Suprapubic skin (tissue), 4 donors: Measurements from ENCODE around the gene LCE3E.

Experiments used
- CTCF ChIP-seq, 2 donors: fragments of 200-600 bp in 1 of 2; fragments of 450-650 bp in 1 of 2; sonication (generic) in 1 of 2; IDR thresholded peaks; one replicate each; pipeline ENCODE4 v1.5.1; 2016 to 2019; ENCODE audit warnings: antibody characterized with exemption in 2 of 2, mild to moderate bottlenecking in 1 of 2, moderate library complexity in 1 of 2
- POLR2A ChIP-seq, 2 donors: fragments of 450-650 bp; IDR thresholded peaks; one replicate each; pipeline ENCODE4 v1.6.1; 2017; ENCODE audit warnings: antibody characterized with exemption in 2 of 2, mild to moderate bottlenecking in 2 of 2, moderate library complexity in 2 of 2
- POLR2AphosphoS5 ChIP-seq, 3 donors: sonication (generic); formaldehyde crosslinking; IDR thresholded peaks; one replicate each; pipeline ENCODE4 v1.6.1; 2017; ENCODE audit warnings: antibody characterized with exemption in 3 of 3

- TF ChIP-seq POLR2AphosphoS5 (IDR thresholded peaks at IDR 0.05) (no peak), CTCF (IDR thresholded peaks at IDR 0.05) (no peak), POLR2A (IDR thresholded peaks at IDR 0.05) (no peak)
These were observed 50.5 kb downstream of the LCE3E start for GRCh38 chr1:152516082-152516481.
